ENCODE measurements around the gene MYH9. TPM values are rescaled to one million over a fixed set of nuclear protein-coding genes. Genes with fewer than 3 reads are reported as not detected.
A peak's percentile ranks its signal among the peaks of the same experiment; 100 is the strongest.

MYH9 gene
- total and polyA plus RNA-seq, 10 donors, result 59.8 to 1,376 (median 711) TPM

DNA sequence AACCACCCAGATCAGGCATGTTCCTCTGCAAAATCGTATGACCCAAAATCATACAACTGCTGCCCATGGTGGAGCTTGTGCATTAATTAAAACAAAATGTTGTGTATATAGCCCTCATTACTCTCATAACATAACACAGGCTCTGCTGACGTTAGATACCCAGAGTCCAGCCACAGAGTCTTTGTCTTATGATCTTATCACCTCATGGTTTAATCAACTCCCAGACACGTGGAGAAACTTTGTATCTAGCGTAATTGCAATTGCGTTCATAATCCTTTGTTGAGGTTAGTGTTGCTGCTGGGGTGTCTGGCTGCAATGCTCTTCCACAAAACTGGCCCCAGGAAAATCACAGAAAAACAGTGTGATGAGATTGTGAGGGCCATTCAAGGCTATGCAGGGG lies 139.8 kb downstream of the MYH9 start:
- WGBS, 5 donors, result 56 to 95% (median 82%) methylated on average over 5 of the region's 5 CpGs
- Histone ChIP-seq H3K4me1 (peaks cover 4 to 9% (median 7%) of the 10 kb centered on the region in 6 donors), H3K36me3 (no peaks in the 10 kb centered on the region), H3K9me3 (peaks cover 0 to 13% (median 6%) of the 10 kb centered on the region in 8 donors), H3K4me3 (no peak overlapping the region), H3K27ac (no peak overlapping the region), H3K27me3 (replicated peaks in 1 of 7) (no peaks in the 10 kb centered on the region)
- DNase-seq, result no peak
- intact Hi-C loops (cut with DNase I; ENCODE audit: low total_unique reads), result no loop called here
- TF ChIP-seq POLR2A (IDR thresholded peaks at IDR 0.05), result no peak
- TF ChIP-seq, protein P1, sequence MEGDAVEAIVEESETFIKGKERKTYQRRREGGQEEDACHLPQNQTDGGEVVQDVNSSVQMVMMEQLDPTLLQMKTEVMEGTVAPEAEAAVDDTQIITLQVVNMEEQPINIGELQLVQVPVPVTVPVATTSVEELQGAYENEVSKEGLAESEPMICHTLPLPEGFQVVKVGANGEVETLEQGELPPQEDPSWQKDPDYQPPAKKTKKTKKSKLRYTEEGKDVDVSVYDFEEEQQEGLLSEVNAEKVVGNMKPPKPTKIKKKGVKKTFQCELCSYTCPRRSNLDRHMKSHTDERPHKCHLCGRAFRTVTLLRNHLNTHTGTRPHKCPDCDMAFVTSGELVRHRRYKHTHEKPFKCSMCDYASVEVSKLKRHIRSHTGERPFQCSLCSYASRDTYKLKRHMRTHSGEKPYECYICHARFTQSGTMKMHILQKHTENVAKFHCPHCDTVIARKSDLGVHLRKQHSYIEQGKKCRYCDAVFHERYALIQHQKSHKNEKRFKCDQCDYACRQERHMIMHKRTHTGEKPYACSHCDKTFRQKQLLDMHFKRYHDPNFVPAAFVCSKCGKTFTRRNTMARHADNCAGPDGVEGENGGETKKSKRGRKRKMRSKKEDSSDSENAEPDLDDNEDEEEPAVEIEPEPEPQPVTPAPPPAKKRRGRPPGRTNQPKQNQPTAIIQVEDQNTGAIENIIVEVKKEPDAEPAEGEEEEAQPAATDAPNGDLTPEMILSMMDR (IDR thresholded peaks at IDR 0.05 in 8 of 11, conservative IDR thresholded peaks at IDR 0.05 in 3 of 11), result no peak
- TF ChIP-seq POLR2AphosphoS5 (IDR thresholded peaks at IDR 0.05), result no peak

GRCh38 chr22:36246718-36247117 lies 141.0 kb downstream of the MYH9 start:
- TF ChIP-seq, protein P1 (IDR thresholded peaks at IDR 0.05 in 8 of 11, conservative IDR thresholded peaks at IDR 0.05 in 3 of 11), result no peak
- TF ChIP-seq POLR2A (IDR thresholded peaks at IDR 0.05), result no peak
- no peak for TF ChIP-seq POLR2AphosphoS5 (IDR thresholded peaks at IDR 0.05)
- H3K4me3 ChIP-seq, result no peak overlapping the region
- H3K36me3 ChIP-seq, result no peaks in the 10 kb centered on the region
- H3K4me1 ChIP-seq, result no peaks in the 10 kb centered on the region
- WGBS, 5 donors, result 77 to 94% (median 87%) methylated on average over 3 of the region's 3 CpGs
- H3K27ac ChIP-seq, result no peak overlapping the region
- no peaks in the 10 kb centered on the region for H3K27me3 ChIP-seq (replicated peaks in 1 of 7)
- no peak for DNase-seq
- intact Hi-C loops (cut with DNase I; ENCODE audit: low total_unique reads), result no loop called here
- peaks cover 0 to 13% (median 8%) of the 10 kb centered on the region in 8 donors for H3K9me3 ChIP-seq

GRCh38 chr22:36245805-36246356 lies 141.9 kb downstream of the MYH9 start:
- intact Hi-C loops (cut with DNase I; ENCODE audit: low total_unique reads), result no loop called here
- WGBS, 5 donors, result 64 to 96% (median 66%) methylated on average over 4 of the region's 4 CpGs

More at GRCh38 chr22:36245805-36246356, 141.9 kb downstream of the MYH9 start:
- H3K9me3 ChIP-seq, result peaks cover 0 to 13% (median 8%) of the 10 kb centered on the region in 8 donors
- H3K27ac ChIP-seq, result peak overlapping the region in 2 of 8 donors; percentile 33 to 42
- no peak overlapping the region for H3K4me3 ChIP-seq
- no peaks in the 10 kb centered on the region for H3K36me3 ChIP-seq
- H3K27me3 ChIP-seq (replicated peaks in 1 of 7), result no peaks in the 10 kb centered on the region
- TF ChIP-seq, protein P1 (IDR thresholded peaks at IDR 0.05 in 8 of 11, conservative IDR thresholded peaks at IDR 0.05 in 3 of 11), result no peak
- TF ChIP-seq POLR2A (IDR thresholded peaks at IDR 0.05) (no peak), POLR2AphosphoS5 (IDR thresholded peaks at IDR 0.05) (no peak)
- DNase-seq, result no peak
- no peaks in the 10 kb centered on the region for H3K4me1 ChIP-seq

Data from spleen (tissue), 11 donors.